Panc1 (cell line): ENCODE measurements around the gene TTC38.

Experiments used
- CTCF ChIP-seq: fragments of 450-650 bp; IDR thresholded peaks from 2 replicates; pipeline ENCODE4 v1.5.1; 2017; ENCODE audit warnings: mild to moderate bottlenecking
- POLR2AphosphoS5 ChIP-seq: IDR thresholded peaks from 2 replicates; pipeline ENCODE4 v1.6.1; 2012; ENCODE audit warnings: mild to moderate bottlenecking, low read depth, low read length, moderate library complexity

DNA sequence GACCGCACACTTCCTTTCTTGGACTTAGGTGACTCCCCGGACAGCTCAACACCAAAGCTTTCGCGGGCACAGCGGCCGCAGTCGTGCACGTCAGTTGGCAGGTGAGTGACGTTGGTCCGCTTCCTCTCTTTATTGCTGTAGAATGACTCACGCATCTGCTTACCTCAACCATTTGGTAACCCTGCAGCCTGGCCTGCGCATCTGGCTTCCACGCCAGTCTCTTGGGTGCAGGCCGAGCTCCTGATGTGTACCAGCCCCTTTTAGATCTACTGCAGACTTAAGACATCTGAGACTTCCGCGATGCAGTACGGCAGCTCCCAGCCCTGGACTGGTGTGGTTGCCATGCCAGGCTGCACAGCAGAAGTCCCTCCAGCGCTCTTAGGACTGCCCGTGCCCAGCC lies 55.4 kb downstream of the TTC38 start:
- TF ChIP-seq POLR2AphosphoS5 (no peak), CTCF (no peak)
